ENCODE results near the gene MED26. TPM values are rescaled to one million over a fixed set of nuclear protein-coding genes. Genes with fewer than 3 reads are reported as not detected.

The MED26 gene
- total and polyA plus RNA-seq, 2 of the 8 experiments (the other 6 are each of a cell fraction or from before 2014, with no cell fraction given): 5.3 to 10.7 TPM

- H3K4me3 ChIP-seq (ENCODE audit: extremely low read depth in 1 of 4, insufficient read depth in 2 of 4, low read depth in 3 of 4, low read length in 4 of 4): peak within 1 kb of the TSS; percentile 90 to 95 (median 91)
- H2AFZ ChIP-seq (ENCODE audit: low read length): peak within 1 kb of the TSS; percentile 95; the same call in 1 of the 2 replicates
- peak within 1 kb of the TSS; percentile 9 for H3K4ac ChIP-seq (replicated peaks; ENCODE audit: insufficient read length, low read depth, low read length)
- H4K5ac ChIP-seq (ENCODE audit: insufficient read length, low read depth, low read length): peak within 1 kb of the TSS; percentile 98
- peak within 1 kb of the TSS; percentile 95 for H3K27ac ChIP-seq (ENCODE audit: low read depth, low read length)
- H4K8ac ChIP-seq (ENCODE audit: extremely low read depth, insufficient read depth, low read length): peak within 1 kb of the TSS; percentile 98
- peak within 1 kb of the TSS; percentile 98 for H4K91ac ChIP-seq (replicated peaks; ENCODE audit: insufficient read length, low read length)
- H2BK5ac ChIP-seq (ENCODE audit: low read depth, low read length): peak within 1 kb of the TSS; percentile 99
- no peak within 1 kb of the TSS for H2BK15ac ChIP-seq (ENCODE audit: low read length)
- no peak within 1 kb of the TSS for H3K23ac ChIP-seq (ENCODE audit: insufficient read length)
- WGBS, 2 experiments (ENCODE audit: extremely low coverage in 1 of 2, insufficient coverage in 1 of 2, insufficient read length in 1 of 2, insufficient replicate concordance in 2 of 2, low coverage in 1 of 2, low lambda C conversion rate in 2 of 2, missing lambda C conversion rate in 1 of 2): 1% methylated on average over 55 of the region's 60 CpGs; no CpG with 5 or more reads in 1 of the 2 experiments
- H2BK20ac ChIP-seq (ENCODE audit: low read length): no peak within 1 kb of the TSS
- H3K18ac ChIP-seq (ENCODE audit: extremely low read depth, low read length): peak within 1 kb of the TSS; percentile 95
- H2BK12ac ChIP-seq (ENCODE audit: low read depth, low read length): peak within 1 kb of the TSS; percentile 55; the same call in 1 of the 2 replicates
- H3K27me3 ChIP-seq (replicated peaks in 1 of 4; ENCODE audit: control insufficient read depth in 3 of 4, extremely low read depth in 1 of 4, insufficient read depth in 3 of 4, low read length in 3 of 4): no peaks in the 10 kb centered on the region
- peak within 1 kb of the TSS; percentile 83 to 93 for H3K4me2 ChIP-seq (ENCODE audit: insufficient read depth in 1 of 2, low read depth in 2 of 2, low read length in 2 of 2)
- peaks cover 9 to 22% of the 10 kb centered on the region in 2 experiments for H4K20me1 ChIP-seq (replicated peaks in 1 of 2; ENCODE audit: control insufficient read depth in 1 of 2, insufficient read depth in 2 of 2, low read length in 2 of 2)
- peaks cover 4 to 32% (median 16%) of the 10 kb centered on the region in 4 experiments for H3K36me3 ChIP-seq (ENCODE audit: control insufficient read depth in 2 of 4, insufficient read depth in 4 of 4, low read length in 3 of 4)
- peak within 1 kb of the TSS; percentile 94 for H3K56ac ChIP-seq (replicated peaks; ENCODE audit: insufficient read length, low read depth, low read length)
- CTCF ChIA-PET (ENCODE audit: partially characterized antibody): interaction anchor here (0.6 to 0.7 kb wide), 3 partner anchors 112 to 454 kb away, joined by 3 to 6 read pairs (median 3); no protein-coding TSS in a partner anchor
- H2AK5ac ChIP-seq (ENCODE audit: low read depth, low read length): no peak within 1 kb of the TSS
- H3K14ac ChIP-seq (ENCODE audit: insufficient read length): no peak within 1 kb of the TSS
- no peak within 1 kb of the TSS for H2BK120ac ChIP-seq (replicated peaks; ENCODE audit: low read depth, low read length)
- FAIRE-seq (peak; percentile 42), DNase-seq (ENCODE audit: low read depth in 1 of 2, low spot score in 2 of 2) (peak; percentile 98)
- H3K4me1 ChIP-seq (replicated peaks in 1 of 4; ENCODE audit: control insufficient read depth in 3 of 4, insufficient read depth in 4 of 4, low read length in 3 of 4): peaks cover 0 to 5% (median 3%) of the 10 kb centered on the region in 4 experiments; a peak in 4 of 7 replicates
- peaks cover 13 to 42% of the 10 kb centered on the region in 2 experiments for H3K79me2 ChIP-seq (ENCODE audit: control insufficient read depth in 1 of 2, insufficient read depth in 2 of 2, low read length in 2 of 2)
- H3K9ac ChIP-seq (replicated peaks in 1 of 4; ENCODE audit: extremely low read depth in 1 of 4, low read depth in 3 of 4, low read length in 3 of 4): peak within 1 kb of the TSS; percentile 90 to 96 (median 96)
- POLR2A ChIA-PET (ENCODE audit: partially characterized antibody): interaction anchor here (0.6 to 4.2 kb wide), 17 partner anchors 10 to 676 kb away, joined by 3 to 27 read pairs (median 4); partner anchors contain the start of gene SLC35E1
- H3K79me1 ChIP-seq (ENCODE audit: low read depth, low read length): peaks cover 13% of the 10 kb centered on the region
- H3K9me3 ChIP-seq (ENCODE audit: insufficient read depth in 2 of 2, low read depth in 1 of 2, low read length in 1 of 2): no peaks in the 10 kb centered on the region
- peaks cover 16% of the 10 kb centered on the region; the same call in 1 of the 2 replicates for H3K23me2 ChIP-seq (ENCODE audit: low read depth, low read length)
- no peak for TF ChIP-seq BCL11A (IDR thresholded peaks at IDR 0.05; ENCODE audit: low read depth in 2 of 2, low read length in 2 of 2)
- TF ChIP-seq SP4 (IDR thresholded peaks at IDR 0.05; ENCODE audit: low read length): peak; percentile 58; the same call in 1 of the 2 replicates
- TF ChIP-seq KDM1A (IDR thresholded peaks at IDR 0.05; ENCODE audit: borderline replicate concordance, low read length): no peak
- TF ChIP-seq HDAC6 (IDR thresholded peaks at IDR 0.05; ENCODE audit: low read depth, low read length): no peak
- peak; percentile 29; the same call in 1 of the 2 replicates for TF ChIP-seq USF2 (IDR thresholded peaks at IDR 0.05; ENCODE audit: low read length)
- peak; percentile 90 for TF ChIP-seq E2F6 (IDR thresholded peaks at IDR 0.05)
- TF ChIP-seq MAX (IDR thresholded peaks at IDR 0.05): peak; percentile 94
- peak; percentile 67 to 95 for TF ChIP-seq POLR2A (IDR thresholded peaks at IDR 0.05; ENCODE audit: control extremely low read depth in 1 of 2, low read depth in 2 of 2, low read length in 2 of 2)
- peak; percentile 97 for TF ChIP-seq GABPA (IDR thresholded peaks at IDR 0.05; ENCODE audit: borderline replicate concordance, insufficient read depth, low read length)
Observed at GRCh38 chr19:16659832-16660708, 32.1 kb upstream of the MED26 start, which contains the start of gene SMIM7. Gene SMIM7, minus strand, starts transcription at chr19:16660144. Its CDS starts 34 bp downstream, at chr19:16660110.

Data from H1 (cell line).